Measurements from ENCODE around the gene TSPAN17.

DNA sequence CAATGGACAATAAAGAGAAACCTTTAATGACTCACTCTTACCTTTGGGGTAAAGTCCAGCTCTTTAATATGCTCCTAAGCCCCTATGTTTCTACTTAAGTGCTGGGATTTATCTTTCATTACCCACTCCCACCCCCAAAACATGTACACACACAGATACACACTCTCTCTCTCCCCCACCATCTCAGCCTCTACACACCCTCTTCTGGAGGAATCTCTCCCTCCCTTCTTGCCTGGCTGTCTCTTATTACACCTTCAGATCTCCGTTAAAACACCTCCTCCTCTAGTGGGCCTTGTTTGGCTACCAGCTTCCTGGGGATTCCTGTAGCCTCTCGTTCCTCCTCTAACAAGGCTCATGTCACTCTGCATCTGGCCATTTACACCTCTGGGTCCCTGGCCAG is 44.2 kb upstream of the TSPAN17 start:
- TF ChIP-seq, protein P1, sequence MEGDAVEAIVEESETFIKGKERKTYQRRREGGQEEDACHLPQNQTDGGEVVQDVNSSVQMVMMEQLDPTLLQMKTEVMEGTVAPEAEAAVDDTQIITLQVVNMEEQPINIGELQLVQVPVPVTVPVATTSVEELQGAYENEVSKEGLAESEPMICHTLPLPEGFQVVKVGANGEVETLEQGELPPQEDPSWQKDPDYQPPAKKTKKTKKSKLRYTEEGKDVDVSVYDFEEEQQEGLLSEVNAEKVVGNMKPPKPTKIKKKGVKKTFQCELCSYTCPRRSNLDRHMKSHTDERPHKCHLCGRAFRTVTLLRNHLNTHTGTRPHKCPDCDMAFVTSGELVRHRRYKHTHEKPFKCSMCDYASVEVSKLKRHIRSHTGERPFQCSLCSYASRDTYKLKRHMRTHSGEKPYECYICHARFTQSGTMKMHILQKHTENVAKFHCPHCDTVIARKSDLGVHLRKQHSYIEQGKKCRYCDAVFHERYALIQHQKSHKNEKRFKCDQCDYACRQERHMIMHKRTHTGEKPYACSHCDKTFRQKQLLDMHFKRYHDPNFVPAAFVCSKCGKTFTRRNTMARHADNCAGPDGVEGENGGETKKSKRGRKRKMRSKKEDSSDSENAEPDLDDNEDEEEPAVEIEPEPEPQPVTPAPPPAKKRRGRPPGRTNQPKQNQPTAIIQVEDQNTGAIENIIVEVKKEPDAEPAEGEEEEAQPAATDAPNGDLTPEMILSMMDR (conservative IDR thresholded peaks at IDR 0.05; ENCODE audit: low read depth, low read length): no peak
- TF ChIP-seq EZH2 (IDR thresholded peaks at IDR 0.05; ENCODE audit: borderline replicate concordance, low read depth, low read length, poor library complexity, severe bottlenecking): no peak

Measured in A673 (cell line).